Right lobe of liver (tissue), 6 donors: Measurements from ENCODE around the gene EEIG1. TPM values are rescaled to one million over a fixed set of nuclear protein-coding genes. Genes with fewer than 3 reads are reported as not detected.

Source experiments
- ATAC-seq, 4 donors: fragments of 200-7000 bp; cut with Tn5 transposase; one replicate each; pipeline ENCODE4 v1.9.1; 2020; ENCODE audit warnings: mild to moderate bottlenecking in 4 of 4, moderate library complexity in 4 of 4
- DNase-seq, 3 donors: peaks; one replicate each; pipeline ENCODE4 v3.0.0-alpha.2; 2020
- H3K27ac ChIP-seq, 3 donors: fragments of 200-600 bp; one replicate each; pipeline ENCODE4 v1.8.0; 2022
- H3K27me3 ChIP-seq, 2 donors: fragments of 200-600 bp; one replicate each; pipeline ENCODE4 v1.8.0; 2022
- H3K36me3 ChIP-seq, 4 donors: fragments of 200-600 bp; sonication (generic) in 1 of 4; one replicate each; pipeline versions ENCODE4 v1.5.1 to v1.8.0; 2017 to 2022; ENCODE audit warnings: control low read depth in 1 of 4
- H3K4me1 ChIP-seq, 4 donors: fragments of 200-600 bp; sonication (generic) in 1 of 4; one replicate each; pipeline versions ENCODE4 v1.5.1 to v1.8.0; 2017 to 2022; ENCODE audit warnings: control low read depth in 1 of 4
- H3K4me3 ChIP-seq, 3 donors: fragments of 200-600 bp; one replicate each; pipeline ENCODE4 v1.8.0; 2022
- H3K9me3 ChIP-seq, 4 donors: fragments of 200-600 bp; sonication (generic) in 1 of 4; one replicate each; pipeline versions ENCODE4 v1.5.1 to v1.8.0; 2017 to 2022; ENCODE audit warnings: control low read depth in 1 of 4
- CTCF ChIP-seq, 4 donors: fragments of 200-600 bp in 3 of 4; fragments of 450-650 bp in 1 of 4; IDR thresholded peaks; one replicate each; pipeline versions ENCODE4 v1.5.1 to v1.8.0; 2016 to 2022; ENCODE audit warnings: antibody characterized with exemption in 4 of 4, mild to moderate bottlenecking in 2 of 4
- POLR2A ChIP-seq: fragments of 450-650 bp; IDR thresholded peaks from one replicate; pipeline ENCODE4 v1.6.1; 2017; ENCODE audit warnings: antibody characterized with exemption, mild to moderate bottlenecking
- WGBS: methylation state at CpG from one replicate; pipeline ENCODE4 v1.1.6; 2018; ENCODE audit warnings: low coverage, low lambda C conversion rate; ENCODE audit not compliant: insufficient coverage; ENCODE audit errors: missing lambda C conversion rate; 5-methylcytosine and 5-hydroxymethylcytosine counted together
- intact Hi-C, 2 donors: fragments of 100-400 bp; cut with DNase I; formaldehyde crosslinking; loops; one replicate each; pipeline versions ENCODE4 v1.11.2 to v1.14.1; 2022
- total RNA-seq, 6 experiments: library from RNA; depleted of rRNA in 2 of 6; stranded (reverse); fragments of >200 nt in 2 of 6; fragmentation: NEBNext Ultra II Directional in 3 of 6; extraction: Animal tissue kit (Norgen Biotek cat#: 25700) in 3 of 6; gene quantifications; one replicate each; pipeline versions ENCODE4 v1.1.0 to v1.2.4, GENCODE V29; 2016 to 2023
- donor health status: DM: no; HTN: yes; CAD: no.
- donor health status: DM: no; HTN: no; CAD: no.
- donor health status: DM: no; HTN: no; CAD: no.
- donor health status: DM: no; HTN: yes; CAD: no.
- donor health status: DM: no; HTN: yes; CAD: no.

Gene EEIG1
- total RNA-seq, 6 experiments from 2014 or later = 9.7 to 54.1 (median 23.6) TPM

GRCh38 chr9:127982912-127983311 lies 2.1 kb upstream of the EEIG1 start:
- no peak overlapping the region for H3K27ac ChIP-seq
- intact Hi-C loops = loop anchor here in 1 of 2 donors (10.0 kb wide), 1 partner anchor 122 kb away; no protein-coding TSS in a partner anchor
- H3K9me3 ChIP-seq = no peaks in the 10 kb centered on the region
- no CpG with 5 or more reads among the region's 1 CpG for WGBS
- no peak for DNase-seq
- no peak for TF ChIP-seq POLR2A
- TF ChIP-seq CTCF (IDR thresholded peaks at IDR 0.05) = no peak
- H3K36me3 ChIP-seq = no peaks in the 10 kb centered on the region
- H3K4me1 ChIP-seq = peaks cover 0 to 34% (median 8%) of the 10 kb centered on the region in 4 donors
- no peak overlapping the region for H3K4me3 ChIP-seq
- no peaks in the 10 kb centered on the region for H3K27me3 ChIP-seq
- no peak for ATAC-seq

- ATAC-seq (no peak), DNase-seq (no peak)
- Histone ChIP-seq H3K27me3 (no peaks in the 10 kb centered on the region), H3K36me3 (no peaks in the 10 kb centered on the region), H3K9me3 (no peaks in the 10 kb centered on the region), H3K4me3 (peak overlapping the region; percentile 54 to 100 (median 86)), H3K4me1 (peaks cover 0 to 36% (median 9%) of the 10 kb centered on the region in 4 donors), H3K27ac (peak overlapping the region; percentile 65 to 80 (median 75))
- TF ChIP-seq CTCF (IDR thresholded peaks at IDR 0.05) = no peak
- no peak for TF ChIP-seq POLR2A
- WGBS = 77% methylated on average over 3 of the region's 11 CpGs
- intact Hi-C loops = loop anchor here in 1 of 2 donors (10.0 kb wide), 1 partner anchor 123 kb away; no protein-coding TSS in a partner anchor
These were observed 851 bp upstream of the EEIG1 start for GRCh38 chr9:127981559-127982121.

- ATAC-seq (peak; percentile 49 to 67 (median 56)), DNase-seq (peak; percentile 76 to 82 (median 80))
- Histone ChIP-seq H3K9me3 (no peaks in the 10 kb centered on the region), H3K27ac (peak overlapping the region; percentile 56 to 80 (median 56)), H3K4me3 (peak overlapping the region; percentile 86 to 100 (median 86)), H3K36me3 (no peaks in the 10 kb centered on the region), H3K27me3 (no peaks in the 10 kb centered on the region), H3K4me1 (peaks cover 0 to 46% (median 12%) of the 10 kb centered on the region in 4 donors)
- WGBS = 3% methylated on average over 8 of the region's 61 CpGs
- intact Hi-C loops = loop anchor here in 1 of 2 donors (10.0 kb wide), 1 partner anchor 125 kb away; no protein-coding TSS in a partner anchor
- TF ChIP-seq CTCF (IDR thresholded peaks at IDR 0.05) (no peak), POLR2A (peak; percentile 66)
These were observed 606 bp downstream of the EEIG1 start for GRCh38 chr9:127980060-127980705.

- Histone ChIP-seq H3K4me1 (peaks cover 0 to 53% (median 15%) of the 10 kb centered on the region in 4 donors), H3K27me3 (no peaks in the 10 kb centered on the region), H3K4me3 (peak overlapping the region; percentile 86 to 100 (median 86)), H3K27ac (peak overlapping the region; percentile 56 to 80 (median 56)), H3K9me3 (no peaks in the 10 kb centered on the region), H3K36me3 (no peaks in the 10 kb centered on the region)
- peak in 2 of 3 donors; percentile 57 to 76 for DNase-seq
- TF ChIP-seq POLR2A (no peak), CTCF (IDR thresholded peaks at IDR 0.05) (no peak)
- peak; percentile 17 to 45 (median 24) for ATAC-seq
- intact Hi-C loops = loop anchor here in 1 of 2 donors (10.0 kb wide), 1 partner anchor 125 kb away; no protein-coding TSS in a partner anchor
- 0% methylated on average over 6 of the region's 24 CpGs for WGBS
These were observed 1.3 kb downstream of the EEIG1 start for GRCh38 chr9:127979333-127980059.
